GM19099 (cell line): ENCODE results near the gene C2CD4B.

Source experiments
- POLR2A ChIP-seq: IDR thresholded peaks from 3 replicates; pipeline ENCODE4 v1.6.1; 2011; ENCODE audit warnings: low read depth; ENCODE audit not compliant: insufficient read length; ENCODE audit errors: extremely low read depth

Gene C2CD4B

DNA sequence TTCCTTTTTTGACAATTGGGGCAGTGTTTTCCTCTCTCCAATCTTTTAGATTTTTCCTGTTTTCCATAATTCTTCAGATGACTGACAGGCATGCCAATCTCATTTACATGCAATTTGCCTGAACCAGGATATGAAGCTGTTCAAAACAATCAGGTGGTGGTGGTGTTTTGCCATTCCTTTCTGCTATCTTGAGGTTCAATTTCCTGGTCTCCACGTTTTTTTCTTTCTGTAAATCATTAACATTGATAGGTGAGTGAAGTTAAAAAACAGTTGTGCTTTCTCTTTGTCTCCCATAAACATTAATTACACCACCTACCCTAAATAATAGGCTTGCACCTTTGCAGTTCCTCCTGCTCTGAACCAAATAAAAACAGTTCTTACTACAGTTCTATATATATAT lies 49.2 kb downstream of the C2CD4B start:
- TF ChIP-seq POLR2A, result no peak
